Measurements from ENCODE around the gene TMOD2.

Gene TMOD2

DNA sequence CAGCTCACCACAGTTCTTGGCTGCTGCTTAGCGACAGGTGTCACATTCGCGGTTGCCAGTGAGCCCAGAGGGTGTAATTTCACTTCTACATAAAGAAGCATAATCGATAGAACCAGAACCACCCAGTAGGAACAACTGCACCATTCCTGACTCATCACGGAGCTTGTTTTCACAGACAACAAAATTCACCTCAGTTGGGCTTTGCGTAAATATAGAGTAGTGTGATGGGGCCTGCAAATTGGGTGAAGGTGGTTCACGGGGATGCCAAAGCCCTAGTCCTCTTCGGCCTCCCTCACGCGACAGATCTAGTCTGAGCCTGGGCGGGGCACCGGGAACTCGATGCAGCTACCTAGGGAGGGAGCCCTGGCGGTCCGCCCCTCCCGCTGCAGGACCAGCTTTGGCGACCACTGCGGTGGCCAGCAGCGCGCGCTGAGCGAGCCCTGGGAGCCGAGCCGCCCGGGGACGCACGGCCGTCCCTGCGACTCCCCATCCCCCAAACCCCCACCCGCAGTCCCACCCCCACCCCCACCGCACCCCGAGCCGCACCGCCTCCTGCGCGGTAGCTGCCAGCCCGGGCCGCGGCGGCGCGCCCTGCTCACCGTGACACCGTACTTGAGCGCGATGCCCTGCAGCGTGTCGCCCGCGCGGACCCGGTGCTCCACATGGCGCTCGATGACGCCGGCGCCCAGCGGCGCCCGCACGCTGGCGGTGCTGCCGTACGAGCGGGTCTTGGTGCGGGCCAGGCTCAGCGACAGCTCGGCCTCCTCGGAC is 14.5 kb upstream of the TMOD2 start:
- DNase-seq = peak; percentile 22

DNA sequence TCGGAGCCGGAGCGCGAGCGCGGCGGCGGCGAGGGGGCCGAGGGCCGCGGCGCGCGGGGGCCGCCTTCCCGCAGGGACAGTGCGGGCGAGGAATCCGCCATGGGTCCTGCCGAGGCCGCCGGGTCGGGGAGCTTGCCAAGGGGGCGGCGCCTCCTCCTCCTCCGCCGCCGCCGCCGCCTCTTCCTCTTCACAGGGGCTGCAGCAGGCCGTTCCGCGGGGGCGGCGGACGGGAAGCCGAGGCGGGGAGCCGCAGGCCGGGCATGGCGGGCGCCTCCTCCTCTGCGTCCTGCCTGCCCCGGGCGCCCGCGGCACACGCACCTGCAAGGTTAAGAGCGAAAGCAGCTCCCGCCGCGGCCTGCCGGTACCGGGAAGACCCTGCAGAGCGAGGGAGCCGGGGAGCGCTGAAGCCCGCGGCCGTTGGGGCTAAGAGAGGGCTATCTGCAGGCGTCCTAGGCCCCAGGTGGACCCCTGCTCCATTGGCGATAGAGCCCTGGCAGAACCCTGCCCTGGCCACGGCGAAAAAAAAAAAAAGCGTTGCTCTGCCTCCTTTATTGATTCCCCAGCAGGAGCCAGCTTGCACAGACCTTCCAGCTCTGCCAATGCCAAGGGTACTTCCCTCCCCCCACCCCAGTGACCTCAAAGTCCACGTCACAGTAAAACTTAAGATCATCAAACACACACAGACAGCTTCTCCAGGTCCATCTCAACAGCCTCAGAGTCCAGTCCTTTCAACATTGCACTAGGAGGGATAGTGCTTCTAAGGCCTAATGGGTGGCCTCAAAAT is 13.7 kb upstream of the TMOD2 start, which contains the start of gene LYSMD2:
Gene LYSMD2, minus strand, starts transcription at position 134 of the 784 bp plus-strand sequence. Its CDS starts 33 bp downstream, at position 101.
- peak; percentile 32 for DNase-seq

DNA sequence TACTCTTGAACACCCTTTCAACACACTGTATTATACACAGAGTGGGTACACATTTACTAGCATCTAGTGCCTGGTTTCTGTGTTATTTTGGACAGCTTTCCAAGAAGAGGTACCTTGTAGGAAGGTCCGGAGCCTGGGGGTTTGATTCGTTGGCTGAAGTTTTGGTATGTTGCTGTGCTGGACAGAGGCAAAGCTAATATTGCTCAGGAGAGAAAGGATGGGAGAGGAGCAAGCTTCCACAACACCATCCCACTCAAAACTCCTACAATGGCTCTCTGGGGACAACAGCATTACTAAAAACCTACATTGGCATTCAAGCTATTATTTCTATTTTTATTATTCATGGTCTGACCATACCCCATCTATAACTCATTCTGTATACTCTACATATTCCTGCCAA is 12.8 kb upstream of the TMOD2 start:
- DNase-seq = no peak

DNA sequence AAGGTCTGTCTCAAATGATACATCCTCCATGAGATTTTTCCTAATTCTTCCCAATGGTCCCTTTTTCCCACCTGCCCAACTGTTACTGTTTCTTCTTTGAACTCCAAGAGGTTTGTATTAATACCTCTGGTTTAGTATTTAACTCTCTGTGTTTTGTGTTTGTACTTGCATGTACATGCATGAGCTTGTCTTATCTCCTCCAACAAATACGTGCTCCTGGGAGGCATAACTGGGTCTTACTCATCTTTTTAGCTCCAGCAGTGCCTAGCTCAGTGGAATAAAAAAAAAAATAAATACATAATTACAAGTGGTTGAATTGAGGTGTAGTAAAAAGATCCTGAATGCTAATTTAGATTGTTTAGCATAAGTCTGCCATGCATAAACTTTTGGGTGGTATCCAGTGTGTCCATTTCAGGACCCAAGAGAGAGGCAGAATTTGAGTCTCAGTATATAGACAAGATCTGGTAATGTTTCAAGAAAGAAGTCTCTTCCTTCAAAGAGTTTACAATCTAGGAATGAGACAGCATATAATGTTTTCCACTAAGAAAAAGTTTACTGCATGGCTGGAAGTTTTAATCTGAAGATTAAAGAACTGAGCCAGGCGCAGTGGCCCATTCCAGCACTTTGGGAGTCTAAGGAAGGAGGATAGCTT is 12.2 kb upstream of the TMOD2 start:
- no peak for DNase-seq

DNA sequence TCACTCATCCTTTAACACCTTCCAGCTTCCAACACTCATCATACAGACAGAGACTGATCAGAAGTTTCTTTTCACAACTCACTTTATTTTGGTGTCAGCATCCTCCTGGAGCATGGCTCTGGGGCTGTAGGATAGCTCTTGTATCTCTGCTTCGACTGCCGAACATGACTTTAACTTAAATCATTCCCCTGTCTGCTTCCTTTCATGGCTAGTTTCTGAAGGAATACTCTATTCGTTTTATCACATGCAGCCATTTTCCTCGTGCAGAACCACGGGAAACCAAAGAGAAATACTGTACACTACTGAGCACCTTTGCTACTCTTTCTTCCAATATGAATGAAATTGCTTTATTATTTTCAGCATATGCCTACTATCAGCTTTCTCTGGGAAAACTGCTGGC is 2.1 kb upstream of the TMOD2 start:
- DNase-seq = no peak

DNA sequence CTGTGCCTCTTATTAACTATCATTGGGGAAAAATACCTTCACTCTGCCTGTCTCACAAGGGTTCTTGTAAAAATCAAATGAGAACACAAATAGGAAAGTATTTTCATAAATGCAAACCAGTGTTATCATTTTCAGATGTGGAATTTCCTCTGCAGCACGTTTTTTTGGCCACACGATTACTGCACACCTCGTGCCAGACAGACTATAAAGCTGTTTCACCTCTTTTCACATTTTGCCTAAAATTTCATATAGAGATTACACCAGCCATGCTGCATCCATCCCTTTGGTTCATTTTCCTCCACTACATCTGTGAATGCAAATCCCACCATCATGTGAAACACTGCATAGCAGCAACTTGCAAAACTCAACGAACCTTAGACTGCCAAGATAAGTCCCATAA is 1.2 kb upstream of the TMOD2 start:
- DNase-seq = no peak

DNA sequence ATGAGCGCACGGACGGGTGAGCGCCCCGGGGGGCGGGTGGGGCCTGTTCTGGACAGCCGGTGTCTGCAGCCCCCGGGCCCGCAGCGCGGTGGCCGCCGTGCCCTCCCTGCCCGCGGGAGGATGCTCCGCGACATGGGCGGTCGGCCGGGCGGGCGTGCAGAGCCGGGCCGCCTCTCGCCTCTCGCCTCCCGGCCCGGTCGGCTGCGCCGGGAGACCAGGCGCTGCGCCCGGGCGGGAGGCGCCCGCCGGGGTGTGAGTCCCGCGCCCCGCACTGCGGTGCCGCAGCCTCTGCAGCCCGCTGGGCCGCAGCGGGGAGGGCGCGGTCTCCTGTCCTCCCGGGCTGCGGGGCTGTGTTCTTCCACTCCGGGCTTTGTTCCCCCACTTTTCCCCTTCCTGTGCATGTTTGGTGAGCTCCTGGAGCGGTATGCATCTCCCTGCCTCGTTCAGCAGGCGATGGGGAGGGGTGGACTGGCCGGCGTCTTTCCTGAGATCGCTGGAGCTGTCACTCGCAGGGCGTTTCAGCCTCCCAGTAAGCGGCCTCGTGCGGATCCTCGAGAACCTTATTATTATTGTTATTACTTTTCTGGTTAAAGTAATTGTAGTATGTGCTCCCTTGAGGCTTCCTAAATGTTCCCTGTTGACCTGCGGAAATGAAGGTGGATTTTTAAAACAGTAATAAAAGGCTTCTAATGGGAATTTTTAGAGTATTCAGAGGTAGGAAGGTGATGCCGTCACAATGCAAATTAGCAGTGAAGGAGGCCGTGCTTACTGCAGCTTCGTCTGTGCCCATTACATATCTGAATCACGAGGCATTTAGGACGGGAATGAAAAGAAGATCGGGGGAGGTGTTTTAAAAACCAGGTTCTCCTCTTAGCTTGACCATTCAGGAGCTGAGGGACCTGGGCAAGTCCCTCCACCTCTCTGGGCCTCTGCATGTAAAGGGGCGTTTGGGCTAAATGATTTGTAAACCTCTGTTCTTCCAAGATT is 593 bp downstream of the TMOD2 start:
- no peak for DNase-seq

DNA sequence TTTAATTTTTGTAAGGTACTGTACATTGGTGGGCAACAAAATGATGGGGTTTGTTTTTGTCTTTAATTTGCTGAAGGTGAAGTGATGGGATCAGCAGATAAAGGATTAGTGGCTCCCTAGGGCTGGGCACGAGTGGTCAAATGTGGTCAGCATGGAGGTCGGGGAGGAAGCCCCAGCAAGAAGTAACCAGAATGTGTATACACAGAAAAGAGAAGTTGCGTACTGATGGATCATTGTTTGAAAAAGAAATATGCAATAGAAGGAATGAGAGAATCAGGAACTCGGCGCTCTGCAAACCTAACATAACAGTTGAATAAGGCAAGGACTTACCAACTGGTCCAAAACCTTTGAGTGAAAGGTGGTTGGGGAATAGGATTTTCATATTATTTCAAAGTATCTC is 1.5 kb downstream of the TMOD2 start:
- no peak for DNase-seq

DNA sequence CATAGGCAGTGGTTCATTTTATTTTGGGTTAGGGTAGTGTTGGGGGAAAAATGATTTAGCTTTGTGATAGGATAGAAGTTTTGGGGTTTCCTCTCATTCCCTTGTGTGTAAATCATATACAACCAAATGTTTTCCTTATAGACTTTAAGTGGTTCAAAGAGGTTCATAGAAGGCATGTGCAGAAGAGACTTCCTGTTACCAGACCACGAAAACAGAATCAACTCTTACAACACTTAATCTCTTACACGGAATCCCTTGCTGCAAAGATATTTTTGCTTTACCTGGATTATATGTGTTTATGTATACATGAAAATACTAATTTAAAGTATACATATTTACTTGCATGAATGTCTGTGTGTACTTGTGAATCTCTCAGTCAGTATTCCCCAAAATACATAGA is 2.9 kb downstream of the TMOD2 start:
- DNase-seq = no peak

DNA sequence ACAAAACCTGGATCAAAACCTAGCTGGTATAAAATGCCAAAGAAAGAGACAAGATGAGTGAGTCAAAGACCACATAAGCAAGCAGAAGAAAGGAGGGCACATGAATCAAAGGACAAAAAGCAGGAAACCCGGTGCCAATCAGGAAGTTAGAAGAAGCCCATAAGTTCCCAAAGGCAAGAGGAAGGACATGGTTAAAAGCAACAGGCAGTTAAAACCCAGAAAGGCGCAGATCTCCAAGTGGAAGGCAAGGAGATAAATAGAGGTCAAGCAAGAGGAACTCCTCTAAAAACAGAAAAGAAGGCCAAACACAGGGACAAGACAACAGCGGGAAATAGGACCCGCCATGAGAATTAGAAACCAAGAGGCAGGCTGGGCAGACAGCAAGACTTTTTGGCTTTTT is 4.4 kb downstream of the TMOD2 start:
- no peak for DNase-seq

DNA sequence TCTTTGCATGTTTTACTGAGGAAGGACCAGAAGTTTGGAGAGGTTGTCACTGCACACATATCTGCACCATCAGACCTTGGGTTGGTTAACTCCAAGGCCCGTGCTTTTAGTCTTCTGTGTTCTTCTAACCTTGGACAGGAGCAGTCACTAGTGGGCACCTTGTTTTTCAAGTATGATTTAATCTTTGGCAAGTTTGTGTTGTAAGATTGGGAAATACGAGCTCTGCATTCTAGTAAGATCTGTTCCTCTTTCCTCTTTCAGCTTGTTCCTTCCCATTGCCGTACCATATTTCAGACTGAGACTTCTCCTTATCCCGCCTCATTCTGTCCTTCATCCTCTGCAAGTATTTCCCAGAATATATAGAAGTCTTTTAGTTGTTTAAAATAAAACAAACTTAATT is 5.1 kb downstream of the TMOD2 start:
- no peak for DNase-seq

DNA sequence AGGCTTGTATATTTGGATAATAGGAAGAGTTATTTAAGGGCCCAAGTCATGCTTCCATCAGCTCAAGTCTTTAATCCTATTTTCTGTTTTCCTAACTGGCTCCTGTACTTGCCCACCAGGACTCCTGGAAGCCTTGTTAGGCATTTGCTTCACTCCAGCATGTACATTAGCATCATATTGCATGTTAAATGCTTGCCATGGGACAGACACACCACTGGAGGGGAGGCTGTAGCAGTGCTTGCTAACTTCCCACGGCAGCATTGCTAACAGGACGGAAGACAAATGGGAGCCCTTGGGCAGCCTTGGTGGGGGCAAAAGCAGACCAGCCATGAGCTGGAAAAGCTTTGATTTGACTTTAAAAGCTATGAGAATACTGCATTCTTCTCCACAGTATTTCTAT is 6.1 kb downstream of the TMOD2 start:
- DNase-seq = no peak

DNA sequence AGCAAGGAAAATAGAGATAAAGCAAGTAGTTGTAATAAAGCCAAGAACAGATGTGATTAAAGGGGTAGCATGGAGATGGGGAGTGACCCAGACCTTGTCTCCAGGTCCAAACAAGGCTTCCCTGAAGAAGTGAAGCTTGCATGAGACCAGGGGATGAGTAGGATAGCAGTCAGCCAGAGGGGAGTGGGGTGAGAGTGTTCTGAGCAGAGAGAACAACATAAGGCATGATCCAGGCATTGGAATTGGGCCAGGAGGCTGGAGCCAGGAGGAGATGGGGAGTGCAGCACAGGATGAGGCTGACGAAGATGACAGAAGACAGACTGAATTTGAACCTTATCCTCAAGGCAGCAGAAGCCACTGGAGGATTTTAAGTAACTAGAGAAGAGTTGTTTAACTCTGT is 7.2 kb downstream of the TMOD2 start:
- peak; percentile 14 for DNase-seq

DNA sequence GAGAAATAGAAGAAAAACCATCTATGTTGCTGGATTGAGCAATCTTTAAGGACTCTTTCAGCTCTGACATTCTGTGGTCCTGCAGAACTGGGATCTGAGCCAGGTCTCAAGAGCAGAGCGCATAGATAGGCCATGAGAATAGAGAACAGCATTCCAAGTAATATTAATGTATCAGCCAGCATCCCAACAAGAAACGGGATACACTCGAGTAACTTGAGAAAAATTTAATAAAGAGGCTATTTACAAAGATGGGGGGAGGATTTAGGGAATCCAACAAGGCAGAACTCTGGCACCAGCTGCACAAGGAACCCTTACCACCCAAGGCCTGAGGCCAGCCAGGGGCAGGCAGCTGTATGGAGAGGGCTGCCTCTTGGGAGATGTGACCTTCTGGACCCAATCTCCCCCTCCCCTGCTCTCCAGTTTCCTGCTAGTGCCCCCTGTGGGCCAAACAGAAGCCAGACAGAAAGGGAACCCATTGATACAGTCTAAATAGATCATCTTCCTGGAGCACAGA is 8.2 kb downstream of the TMOD2 start:
- DNase-seq = no peak

DNA sequence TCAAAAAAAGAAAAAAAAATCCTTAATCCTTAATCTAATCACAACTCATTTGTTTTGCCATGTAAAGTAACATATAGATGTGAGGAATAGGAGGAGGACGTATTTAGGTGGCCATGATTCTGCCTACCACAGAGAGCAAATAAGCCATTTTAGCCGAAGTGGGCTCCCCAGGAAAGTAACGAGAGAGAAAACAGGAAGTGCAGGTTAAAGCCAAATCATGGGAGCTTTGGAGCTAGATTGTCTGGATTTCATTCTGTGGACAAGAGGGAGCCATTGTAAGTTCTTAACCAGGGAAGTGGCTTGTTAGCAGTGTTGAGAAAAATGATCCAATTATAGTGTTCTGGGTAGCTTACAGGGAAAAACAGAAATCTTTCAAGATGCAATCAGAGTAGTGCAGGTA is 9.4 kb downstream of the TMOD2 start:
- DNase-seq = no peak

DNA sequence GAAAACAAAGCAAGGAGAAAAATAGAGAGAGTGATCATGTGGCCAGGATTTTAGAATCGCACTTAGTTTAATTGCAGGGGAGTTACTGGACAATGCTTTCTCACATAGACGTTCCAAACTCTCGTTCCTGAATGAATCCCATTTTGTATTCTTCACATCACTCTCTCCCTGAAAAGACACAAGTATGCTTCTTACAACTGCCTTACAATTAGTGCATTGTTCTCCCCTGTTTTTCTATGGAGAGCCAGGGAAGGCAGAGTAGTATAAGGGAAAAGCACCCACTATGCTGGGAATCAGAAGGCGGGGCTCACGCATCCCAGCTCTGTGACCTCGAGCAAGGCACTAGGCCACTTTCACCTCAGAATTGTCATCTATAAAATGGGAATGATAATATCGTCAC is 14.4 kb downstream of the TMOD2 start:
- no peak for DNase-seq

DNA sequence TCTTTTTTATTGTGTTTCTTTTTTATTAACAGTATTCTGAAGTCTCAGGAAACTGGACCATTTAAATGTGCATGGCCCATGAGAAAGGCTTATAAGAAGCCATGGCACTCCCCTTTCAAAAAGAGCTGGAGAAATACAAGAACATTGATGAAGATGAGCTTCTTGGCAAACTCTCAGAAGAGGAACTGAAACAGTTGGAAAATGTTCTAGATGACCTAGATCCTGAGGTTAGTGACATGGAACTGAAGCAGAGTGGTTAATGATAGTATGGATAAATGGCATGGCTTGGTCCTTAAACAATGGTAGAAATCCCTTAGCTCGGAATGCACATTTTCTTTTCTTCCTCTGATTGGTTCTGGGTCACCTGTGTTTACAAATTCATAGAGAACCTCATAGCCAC is 14.9 kb downstream of the TMOD2 start:
- DNase-seq = no peak

DNA sequence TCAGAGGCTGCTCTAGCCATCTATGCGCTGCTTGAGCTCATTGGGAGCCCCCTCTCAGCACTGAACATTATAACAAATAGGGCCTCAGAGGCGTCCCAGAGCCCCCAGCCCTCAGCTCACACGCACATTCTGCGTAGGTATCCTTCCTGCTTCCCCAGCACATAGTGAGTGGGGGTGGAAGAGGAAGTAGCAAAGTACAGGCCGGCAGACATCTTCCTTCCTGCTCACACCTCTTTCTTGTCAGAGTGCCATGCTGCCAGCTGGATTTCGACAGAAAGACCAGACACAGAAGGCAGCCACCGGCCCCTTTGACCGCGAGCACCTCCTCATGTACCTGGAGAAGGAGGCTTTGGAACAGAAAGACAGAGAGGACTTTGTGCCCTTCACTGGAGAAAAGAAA is 16.6 kb downstream of the TMOD2 start:
- DNase-seq = no peak

DNA sequence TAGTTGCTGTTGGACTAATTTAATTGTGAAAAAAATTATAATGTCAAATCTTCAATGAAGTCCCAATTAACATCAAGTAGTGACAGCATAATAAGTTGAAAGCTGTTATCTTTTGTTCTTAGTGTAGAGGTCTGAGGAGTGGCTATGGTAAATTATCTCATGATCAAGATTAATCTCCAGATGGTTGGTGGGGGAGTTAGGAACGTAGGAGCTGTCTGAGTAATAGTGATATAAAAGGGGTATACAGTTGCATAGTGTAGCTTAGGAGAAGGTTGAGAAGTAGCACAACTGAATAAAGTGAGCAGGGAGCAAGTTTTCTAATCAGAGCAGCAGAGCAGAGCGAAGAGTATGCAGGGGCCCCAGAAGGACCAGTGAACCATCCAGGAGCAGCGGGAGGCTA is 19.5 kb downstream of the TMOD2 start:
- DNase-seq = no peak

DNA sequence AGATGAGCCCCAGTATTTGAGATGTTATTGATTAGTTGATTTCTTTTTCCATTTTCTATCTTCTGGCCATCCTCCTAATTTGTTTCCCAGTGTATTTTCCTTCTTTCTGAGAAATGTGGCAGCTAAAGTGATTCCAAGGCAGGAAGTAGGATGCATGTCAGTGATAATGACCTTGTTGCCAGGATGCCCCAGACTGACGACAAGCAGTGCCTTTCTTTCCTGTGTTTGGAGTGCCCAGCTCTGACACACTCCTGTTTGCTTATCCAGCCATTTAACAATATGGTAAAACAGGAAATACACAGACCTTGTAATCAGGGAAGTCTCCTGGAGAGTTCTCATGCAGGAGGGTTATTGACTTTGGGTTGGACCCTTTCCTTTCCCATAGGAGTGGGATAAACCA is 20.4 kb downstream of the TMOD2 start:
- DNase-seq = no peak

DNA sequence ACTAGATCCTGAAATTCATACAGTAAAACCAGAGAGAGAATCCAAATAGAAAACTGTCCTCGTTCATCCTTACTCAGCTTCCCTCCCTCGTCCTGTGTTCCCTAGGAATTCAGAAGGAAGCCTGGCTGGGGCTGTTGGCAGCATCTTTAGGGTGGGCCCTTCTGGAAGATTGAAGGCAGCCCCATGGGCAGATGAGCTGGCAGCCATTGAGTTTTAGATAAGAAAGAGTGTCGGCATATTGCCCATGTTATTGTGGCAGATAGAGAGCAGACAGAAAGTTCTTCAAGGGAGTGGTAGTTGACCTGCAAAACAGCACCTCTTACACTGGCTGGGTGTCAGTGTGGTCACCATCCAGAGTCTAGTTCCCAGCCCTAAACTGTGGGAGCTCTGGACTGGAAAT is 23.5 kb downstream of the TMOD2 start:
- no peak for DNase-seq

All from NCI-H1092 (cell line).